ENCODE data around the gene RFPL3. TPM values are rescaled to one million over a fixed set of nuclear protein-coding genes. Genes with fewer than 3 reads are reported as not detected.

Gene RFPL3
- polyA plus RNA-seq, 2 of the 4 experiments (the other 2 are of a cell fraction): not detected

DNA sequence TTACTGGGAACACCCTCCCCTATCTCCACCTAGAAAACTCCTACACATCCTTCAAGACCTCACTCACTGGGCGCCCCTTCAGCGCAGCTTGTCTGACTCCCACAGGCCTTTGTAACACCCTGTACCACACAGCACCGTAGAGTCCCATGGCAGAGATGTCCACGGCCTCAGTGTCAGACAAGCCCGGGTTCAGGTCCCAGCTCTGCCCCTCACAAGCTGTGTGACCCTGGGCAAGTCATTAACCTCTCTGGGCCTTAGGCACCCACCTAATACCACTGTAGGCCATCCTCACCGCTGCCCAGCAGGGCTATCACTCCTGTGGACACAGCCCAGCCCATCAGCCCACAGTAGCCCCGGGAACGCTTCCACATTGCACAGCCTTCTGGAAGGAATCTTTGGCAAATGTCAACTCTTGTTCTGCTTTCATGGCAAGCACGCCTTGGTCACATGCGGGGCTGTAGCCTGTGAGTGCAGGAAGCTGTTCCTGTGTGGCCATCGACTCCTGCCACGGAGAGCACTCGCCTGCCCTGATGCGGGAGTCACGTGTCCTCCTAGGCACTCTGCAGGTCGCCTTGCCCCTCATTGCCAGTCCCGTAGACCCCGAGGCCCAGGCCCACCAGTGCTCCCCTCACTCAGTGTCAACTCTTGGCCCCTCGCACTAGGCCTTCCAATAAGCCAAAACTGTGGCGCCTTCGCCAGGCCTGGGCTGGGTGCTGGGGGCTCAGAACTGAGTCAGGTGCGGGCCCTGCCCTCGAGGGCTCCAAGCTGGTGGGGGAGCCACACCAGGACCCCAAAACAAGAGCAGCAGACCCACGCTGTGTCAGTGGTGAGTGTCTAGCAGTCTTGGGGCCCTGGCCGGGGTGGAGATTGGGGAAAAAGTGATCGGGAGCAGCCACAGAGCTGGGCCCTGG is 32.9 kb upstream of the RFPL3 start:
- WGBS (ENCODE audit: missing lambda C conversion rate): 64% methylated on average over 9 of the region's 26 CpGs

DNA sequence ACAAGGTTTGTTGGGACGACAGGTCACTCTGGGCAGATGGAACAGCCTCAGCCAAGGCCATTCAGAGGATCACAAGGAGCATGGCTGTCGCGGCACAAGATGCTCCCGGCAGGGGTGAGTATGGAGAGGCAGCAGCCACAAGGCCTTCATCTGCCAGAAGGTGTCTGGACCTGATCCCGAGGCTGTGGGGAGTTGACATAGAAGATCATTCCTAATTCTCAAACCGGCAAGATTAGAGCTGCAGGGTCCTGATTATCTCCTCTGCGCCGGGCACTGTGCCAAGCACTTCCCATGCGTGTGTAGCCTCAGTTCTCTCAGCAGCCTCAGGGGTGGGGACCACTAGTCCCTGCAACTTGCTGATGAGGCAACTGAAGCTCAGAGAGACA is 32.3 kb upstream of the RFPL3 start:
- FAIRE-seq: no peak
- TF ChIP-seq RARB (CRISPR knock-in tag; IDR thresholded peaks at IDR 0.05): no peak
- 67% methylated on average over 3 of the region's 9 CpGs for WGBS (ENCODE audit: missing lambda C conversion rate)

More for the DNA sequence above, 32.9 kb upstream of the RFPL3 start:
- Histone ChIP-seq H3K4me2 (no peak overlapping the region), H3K27ac (no peak overlapping the region), H3K9me3 (no peaks in the 10 kb centered on the region), H3K4me3 (no peak overlapping the region), H3K4me1 (no peaks in the 10 kb centered on the region)
- TF ChIP-seq POLR2AphosphoS2 (conservative IDR thresholded peaks at IDR 0.05; ENCODE audit: low read length): no peak
- no peak for TF ChIP-seq HDAC2 (IDR thresholded peaks at IDR 0.05)
- TF ChIP-seq, protein P1, sequence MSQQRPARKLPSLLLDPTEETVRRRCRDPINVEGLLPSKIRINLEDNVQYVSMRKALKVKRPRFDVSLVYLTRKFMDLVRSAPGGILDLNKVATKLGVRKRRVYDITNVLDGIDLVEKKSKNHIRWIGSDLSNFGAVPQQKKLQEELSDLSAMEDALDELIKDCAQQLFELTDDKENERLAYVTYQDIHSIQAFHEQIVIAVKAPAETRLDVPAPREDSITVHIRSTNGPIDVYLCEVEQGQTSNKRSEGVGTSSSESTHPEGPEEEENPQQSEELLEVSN (IDR thresholded peaks at IDR 0.05; ENCODE audit: borderline replicate concordance, low read depth): no peak
- no peak for TF ChIP-seq MAFK (IDR thresholded peaks at IDR 0.05; ENCODE audit: partially characterized antibody)
- TF ChIP-seq, protein P2, sequence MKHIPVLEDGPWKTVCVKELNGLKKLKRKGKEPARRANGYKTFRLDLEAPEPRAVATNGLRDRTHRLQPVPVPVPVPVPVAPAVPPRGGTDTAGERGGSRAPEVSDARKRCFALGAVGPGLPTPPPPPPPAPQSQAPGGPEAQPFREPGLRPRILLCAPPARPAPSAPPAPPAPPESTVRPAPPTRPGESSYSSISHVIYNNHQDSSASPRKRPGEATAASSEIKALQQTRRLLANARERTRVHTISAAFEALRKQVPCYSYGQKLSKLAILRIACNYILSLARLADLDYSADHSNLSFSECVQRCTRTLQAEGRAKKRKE (CRISPR knock-in tag; IDR thresholded peaks at IDR 0.05; ENCODE audit: low read depth): no peak
- TF ChIP-seq, protein P3, sequence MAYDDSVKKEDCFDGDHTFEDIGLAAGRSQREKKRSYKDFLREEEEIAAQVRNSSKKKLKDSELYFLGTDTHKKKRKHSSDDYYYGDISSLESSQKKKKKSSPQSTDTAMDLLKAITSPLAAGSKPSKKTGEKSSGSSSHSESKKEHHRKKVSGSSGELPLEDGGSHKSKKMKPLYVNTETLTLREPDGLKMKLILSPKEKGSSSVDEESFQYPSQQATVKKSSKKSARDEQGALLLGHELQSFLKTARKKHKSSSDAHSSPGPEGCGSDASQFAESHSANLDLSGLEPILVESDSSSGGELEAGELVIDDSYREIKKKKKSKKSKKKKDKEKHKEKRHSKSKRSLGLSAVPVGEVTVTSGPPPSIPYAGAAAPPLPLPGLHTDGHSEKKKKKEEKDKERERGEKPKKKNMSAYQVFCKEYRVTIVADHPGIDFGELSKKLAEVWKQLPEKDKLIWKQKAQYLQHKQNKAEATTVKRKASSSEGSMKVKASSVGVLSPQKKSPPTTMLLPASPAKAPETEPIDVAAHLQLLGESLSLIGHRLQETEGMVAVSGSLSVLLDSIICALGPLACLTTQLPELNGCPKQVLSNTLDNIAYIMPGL (CRISPR knock-in tag; IDR thresholded peaks at IDR 0.05; ENCODE audit: borderline replicate concordance): no peak
- no peak for TF ChIP-seq TP53 (CRISPR knock-in tag; IDR thresholded peaks at IDR 0.05)
- TF ChIP-seq, protein P4, sequence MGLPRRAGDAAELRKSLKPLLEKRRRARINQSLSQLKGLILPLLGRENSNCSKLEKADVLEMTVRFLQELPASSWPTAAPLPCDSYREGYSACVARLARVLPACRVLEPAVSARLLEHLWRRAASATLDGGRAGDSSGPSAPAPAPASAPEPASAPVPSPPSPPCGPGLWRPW (IDR thresholded peaks at IDR 0.05): no peak
- TF ChIP-seq HEYL (CRISPR knock-in tag; IDR thresholded peaks at IDR 0.05): no peak
- no peak for TF ChIP-seq PHF8 (IDR thresholded peaks at IDR 0.05; ENCODE audit: borderline replicate concordance, low read depth)
- TF ChIP-seq RAD21 (conservative IDR thresholded peaks at IDR 0.05 in 1 of 2, IDR thresholded peaks at IDR 0.05 in 1 of 2): no peak
- TF ChIP-seq RCOR1 (IDR thresholded peaks at IDR 0.05; ENCODE audit: low read depth, low read length): no peak
- no peak for DNase-seq (ENCODE audit: low read depth in 1 of 2, low spot score in 1 of 2)
- no peak for ATAC-seq
- FAIRE-seq: no peak
- ChIA-PET POLR2A (no interaction called here), CTCF (no interaction called here)

DNA sequence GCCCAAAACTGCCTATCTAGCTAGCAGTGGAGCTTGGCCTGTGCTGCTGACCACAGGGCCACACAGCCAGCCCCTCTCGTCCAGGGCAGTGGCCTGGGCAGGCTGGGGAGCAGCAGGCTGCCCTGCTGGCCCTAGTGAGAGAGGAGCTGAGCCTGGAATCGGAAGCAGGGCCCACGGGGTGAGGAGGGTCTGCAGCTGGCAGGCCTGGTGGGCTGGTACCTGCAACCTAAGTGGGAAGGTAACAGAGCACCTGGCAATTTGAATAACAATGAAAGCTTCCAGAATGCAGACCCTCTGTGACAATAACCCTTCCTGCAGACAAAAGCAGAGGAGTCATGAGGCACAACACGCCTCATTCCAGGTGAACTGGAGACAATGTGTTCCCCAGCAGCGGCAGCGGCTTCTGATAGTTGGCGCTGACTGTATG is 31.8 kb upstream of the RFPL3 start:
- ATAC-seq: no peak
- DNase-seq (ENCODE audit: low read depth in 1 of 2, low spot score in 1 of 2): no peak
- no peak for FAIRE-seq

More for the DNA sequence above, 32.3 kb upstream of the RFPL3 start:
- Histone ChIP-seq H3K4me2 (no peak overlapping the region), H3K27ac (no peak overlapping the region), H3K4me1 (no peaks in the 10 kb centered on the region), H3K4me3 (no peak overlapping the region), H3K9me3 (no peaks in the 10 kb centered on the region)
- CTCF ChIA-PET: no interaction called here
- no peak for ATAC-seq
- POLR2A ChIA-PET: no interaction called here
- no peak for DNase-seq (ENCODE audit: low read depth in 1 of 2, low spot score in 1 of 2)

DNA sequence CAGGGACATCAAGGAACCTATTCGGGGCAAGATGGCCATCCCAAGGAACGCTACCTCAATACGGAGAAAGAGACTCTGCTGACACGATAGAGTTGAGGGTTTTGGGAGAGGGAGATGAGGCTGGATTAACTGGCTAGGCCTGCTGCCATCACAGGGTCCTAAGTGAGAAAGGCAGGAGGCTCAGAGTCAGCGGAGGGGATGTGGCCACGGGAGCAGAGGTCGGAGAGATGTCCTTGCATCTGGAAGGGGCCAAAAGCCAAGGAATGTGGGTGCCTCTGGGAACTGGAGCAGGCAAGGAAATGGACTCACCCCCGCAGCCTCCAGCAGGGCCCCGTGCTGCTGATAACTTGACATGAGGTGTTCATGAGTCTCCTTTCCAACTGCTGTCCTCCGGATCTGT is 31.0 kb upstream of the RFPL3 start:
- whole genome bisulfite sequencing (ENCODE audit: missing lambda C conversion rate): 76% methylated on average over 10 of the region's 10 CpGs
- H3K4me3 ChIP-seq: no peak overlapping the region
- no peak overlapping the region for H3K4me2 ChIP-seq
- ChIA-PET CTCF (no interaction called here), POLR2A (no interaction called here)
- no peak for FAIRE-seq
- no peak for ATAC-seq
- H3K27ac ChIP-seq: no peak overlapping the region
- TF ChIP-seq, protein P5, sequence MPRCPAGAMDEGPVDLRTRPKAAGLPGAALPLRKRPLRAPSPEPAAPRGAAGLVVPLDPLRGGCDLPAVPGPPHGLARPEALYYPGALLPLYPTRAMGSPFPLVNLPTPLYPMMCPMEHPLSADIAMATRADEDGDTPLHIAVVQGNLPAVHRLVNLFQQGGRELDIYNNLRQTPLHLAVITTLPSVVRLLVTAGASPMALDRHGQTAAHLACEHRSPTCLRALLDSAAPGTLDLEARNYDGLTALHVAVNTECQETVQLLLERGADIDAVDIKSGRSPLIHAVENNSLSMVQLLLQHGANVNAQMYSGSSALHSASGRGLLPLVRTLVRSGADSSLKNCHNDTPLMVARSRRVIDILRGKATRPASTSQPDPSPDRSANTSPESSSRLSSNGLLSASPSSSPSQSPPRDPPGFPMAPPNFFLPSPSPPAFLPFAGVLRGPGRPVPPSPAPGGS (IDR thresholded peaks at IDR 0.05): no peak
- TF ChIP-seq RCOR1 (IDR thresholded peaks at IDR 0.05; ENCODE audit: low read depth, low read length) (no peak), KDM1A (IDR thresholded peaks at IDR 0.05; ENCODE audit: low read depth) (no peak), EHMT2 (IDR thresholded peaks at IDR 0.05; ENCODE audit: low read depth) (no peak), CEBPB (IDR thresholded peaks at IDR 0.05) (no peak), RAD21 (conservative IDR thresholded peaks at IDR 0.05 in 1 of 2, IDR thresholded peaks at IDR 0.05 in 1 of 2) (no peak), HOXB5 (CRISPR knock-in tag; IDR thresholded peaks at IDR 0.05) (no peak), NPAS2 (CRISPR knock-in tag; IDR thresholded peaks at IDR 0.05; ENCODE audit: borderline replicate concordance) (no peak), FOSB (CRISPR knock-in tag; IDR thresholded peaks at IDR 0.05) (no peak), TFCP2L1 (CRISPR knock-in tag; IDR thresholded peaks at IDR 0.05) (no peak)
- TF ChIP-seq, protein P6, sequence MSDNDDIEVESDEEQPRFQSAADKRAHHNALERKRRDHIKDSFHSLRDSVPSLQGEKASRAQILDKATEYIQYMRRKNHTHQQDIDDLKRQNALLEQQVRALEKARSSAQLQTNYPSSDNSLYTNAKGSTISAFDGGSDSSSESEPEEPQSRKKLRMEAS (IDR thresholded peaks at IDR 0.05): no peak
- DNase-seq (ENCODE audit: low read depth in 1 of 2, low spot score in 1 of 2): no peak
- no peaks in the 10 kb centered on the region for H3K4me1 ChIP-seq
- no peaks in the 10 kb centered on the region for H3K9me3 ChIP-seq

More for the DNA sequence above, 31.8 kb upstream of the RFPL3 start:
- Histone ChIP-seq H3K4me1 (no peaks in the 10 kb centered on the region), H3K4me2 (no peak overlapping the region), H3K27ac (no peak overlapping the region), H3K9me3 (no peaks in the 10 kb centered on the region), H3K4me3 (no peak overlapping the region)
- POLR2A ChIA-PET: no interaction called here
- CTCF ChIA-PET: no interaction called here
- TF ChIP-seq FOSL2 (IDR thresholded peaks at IDR 0.05): no peak
- no peak for TF ChIP-seq FOSL2 (CRISPR knock-in tag; IDR thresholded peaks at IDR 0.05)
- no peak for TF ChIP-seq POLR2A (IDR thresholded peaks at IDR 0.05; ENCODE audit: low read length)
- 98% methylated on average over 4 of the region's 7 CpGs for WGBS (ENCODE audit: missing lambda C conversion rate)
